NCI-H1694 (cell line): ENCODE results near the gene ABCA6.

Source experiments
- DNase-seq: peaks from one replicate; lab custom pipeline; 2025; lab: John Stamatoyannopoulos, UW

The ABCA6 gene

GRCh38 chr17:69143151-69143550 lies 1.5 kb upstream of the ABCA6 start:
- DNase-seq = no peak

- DNase-seq = no peak
Measured at GRCh38 chr17:69142175-69142802, 594 bp upstream of the ABCA6 start.

- DNase-seq = no peak
Measured at GRCh38 chr17:69134112-69134511, 7.6 kb downstream of the ABCA6 start.

GRCh38 chr17:69130627-69131296 lies 10.9 kb downstream of the ABCA6 start:
- no peak for DNase-seq

- DNase-seq = no peak
Measured at GRCh38 chr17:69123626-69124025, 18.1 kb downstream of the ABCA6 start.

- DNase-seq = no peak
Measured at GRCh38 chr17:69122065-69122464, 19.6 kb downstream of the ABCA6 start.

- no peak for DNase-seq
Measured at GRCh38 chr17:69117855-69118784, 23.6 kb downstream of the ABCA6 start.

- no peak for DNase-seq
Measured at GRCh38 chr17:69111794-69112193, 29.9 kb downstream of the ABCA6 start.

GRCh38 chr17:69105907-69106730 lies 35.6 kb downstream of the ABCA6 start:
- no peak for DNase-seq

- DNase-seq = no peak
Measured at GRCh38 chr17:69103557-69104233, 38.0 kb downstream of the ABCA6 start.

- DNase-seq = no peak
Measured at GRCh38 chr17:69098625-69099024, 43.1 kb downstream of the ABCA6 start.

GRCh38 chr17:69096541-69096940 lies 45.2 kb downstream of the ABCA6 start:
- DNase-seq = no peak

- DNase-seq = no peak
Measured at GRCh38 chr17:69093995-69094394, 47.7 kb downstream of the ABCA6 start.

GRCh38 chr17:69093279-69093789 lies 48.4 kb downstream of the ABCA6 start:
- no peak for DNase-seq

- DNase-seq = no peak
Measured at GRCh38 chr17:69090365-69090764, 51.3 kb downstream of the ABCA6 start.

- no peak for DNase-seq
Measured at GRCh38 chr17:69088643-69089200, 53.0 kb downstream of the ABCA6 start.

GRCh38 chr17:69086641-69087040 lies 55.1 kb downstream of the ABCA6 start:
- DNase-seq = no peak

GRCh38 chr17:69084911-69085310 lies 56.8 kb downstream of the ABCA6 start:
- no peak for DNase-seq

GRCh38 chr17:69082696-69083095 lies 59.0 kb downstream of the ABCA6 start:
- DNase-seq = no peak

- no peak for DNase-seq
Measured at GRCh38 chr17:69078864-69079263, 62.8 kb downstream of the ABCA6 start.

GRCh38 chr17:69075823-69076222 lies 65.9 kb downstream of the ABCA6 start:
- no peak for DNase-seq
